IPS-18c (cell line): Measurements from ENCODE around the gene IPPK.
"Not testable (repeated sequence)": the region's sequence is repeated elsewhere in the genome, so short reads cannot be mapped to it uniquely, and the experiment has no call there.

ENCODE experiments used
- H3K4me3 ChIP-seq: 2 replicates; pipeline ENCODE4 v1.7.0; 2013; ENCODE audit warnings: low read depth, mild to moderate bottlenecking, low read length, moderate library complexity; ENCODE audit not compliant: insufficient read depth
- H3K9me3 ChIP-seq: one replicate; pipeline ENCODE4 v1.6.1; 2013; ENCODE audit warnings: mild to moderate bottlenecking, low read length, moderate library complexity; ENCODE audit not compliant: control insufficient read depth, insufficient read depth

Gene IPPK

GRCh38 chr9:92633614-92634278 lies 36.2 kb downstream of the IPPK start:
- Histone ChIP-seq H3K9me3 (no peaks in the 10 kb centered on the region), H3K4me3 (no peak overlapping the region)

- H3K9me3 ChIP-seq = no peaks in the 10 kb centered on the region
- no peak overlapping the region for H3K4me3 ChIP-seq
Measured at GRCh38 chr9:92632641-92633040, 37.3 kb downstream of the IPPK start.

GRCh38 chr9:92631452-92632343 lies 38.2 kb downstream of the IPPK start:
- H3K9me3 ChIP-seq = no peaks in the 10 kb centered on the region
- no peak overlapping the region for H3K4me3 ChIP-seq

GRCh38 chr9:92627651-92628050 lies 42.3 kb downstream of the IPPK start:
- Histone ChIP-seq H3K4me3 (no peak overlapping the region), H3K9me3 (no peaks in the 10 kb centered on the region)

GRCh38 chr9:92626484-92626883 lies 43.4 kb downstream of the IPPK start:
- H3K4me3 ChIP-seq = no peak overlapping the region
- H3K9me3 ChIP-seq = no peaks in the 10 kb centered on the region

GRCh38 chr9:92623936-92624335 lies 46.0 kb downstream of the IPPK start:
- H3K9me3 ChIP-seq, H3K4me3 ChIP-seq: not testable (repeated sequence)

GRCh38 chr9:92620845-92621244 lies 49.1 kb downstream of the IPPK start:
- Histone ChIP-seq H3K9me3 (no peaks in the 10 kb centered on the region), H3K4me3 (no peak overlapping the region)

- Histone ChIP-seq H3K4me3 (no peak overlapping the region), H3K9me3 (no peaks in the 10 kb centered on the region)
Measured at GRCh38 chr9:92619601-92620300, 50.2 kb downstream of the IPPK start.

- Histone ChIP-seq H3K9me3 (no peaks in the 10 kb centered on the region), H3K4me3 (no peak overlapping the region)
Measured at GRCh38 chr9:92618633-92619225, 51.2 kb downstream of the IPPK start.

GRCh38 chr9:92617951-92618510 lies 51.9 kb downstream of the IPPK start:
- no peak overlapping the region for H3K4me3 ChIP-seq
- H3K9me3 ChIP-seq = no peaks in the 10 kb centered on the region

GRCh38 chr9:92617195-92617813 lies 52.6 kb downstream of the IPPK start:
- Histone ChIP-seq H3K9me3 (no peaks in the 10 kb centered on the region), H3K4me3 (no peak overlapping the region)

GRCh38 chr9:92616655-92617111 lies 53.2 kb downstream of the IPPK start:
- H3K9me3 ChIP-seq = no peaks in the 10 kb centered on the region
- no peak overlapping the region for H3K4me3 ChIP-seq

GRCh38 chr9:92616199-92616641 lies 53.7 kb downstream of the IPPK start:
- Histone ChIP-seq H3K4me3 (no peak overlapping the region), H3K9me3 (no peaks in the 10 kb centered on the region)

GRCh38 chr9:92615790-92616189 lies 54.1 kb downstream of the IPPK start:
- Histone ChIP-seq H3K9me3 (no peaks in the 10 kb centered on the region), H3K4me3 (no peak overlapping the region)

GRCh38 chr9:92614763-92615461 lies 55.0 kb downstream of the IPPK start:
- Histone ChIP-seq H3K4me3 (no peak overlapping the region), H3K9me3 (no peaks in the 10 kb centered on the region)

GRCh38 chr9:92614123-92614510 lies 55.8 kb downstream of the IPPK start:
- H3K4me3 ChIP-seq = no peak overlapping the region
- H3K9me3 ChIP-seq = no peaks in the 10 kb centered on the region
